GM10248 (cell line): ENCODE results near the gene ATP11A.

Experiments
- CTCF ChIA-PET: fragments of 300-600 bp; sonication (Branson Sonifier 250); formaldehyde crosslinking; extraction: SDS; loops from one replicate; lab custom pipeline; 2021; ENCODE audit warnings: antibody characterized with exemption; lab: Yijun Ruan, JAX
- POLR2A ChIA-PET: fragments of 350-650 bp; sonication (Branson Sonifier 250); formaldehyde crosslinking; extraction: SDS; loops from one replicate; lab custom pipeline; 2020; ENCODE audit warnings: antibody characterized with exemption; lab: Yijun Ruan, JAX
- DNase-seq: peaks from one replicate; pipeline ENCODE4 v3.0.0; 2012; ENCODE audit errors: extremely low spot score
- CTCF ChIP-seq: IDR thresholded peaks from 2 replicates; pipeline ENCODE4 v1.5.1; 2012; ENCODE audit warnings: mild to moderate bottlenecking, low read depth; ENCODE audit errors: extremely low read depth, missing control alignments, control extremely low read depth

ATP11A gene

GRCh38 chr13:112807653-112808376 is 118.0 kb downstream of the ATP11A start:
- no peak for TF ChIP-seq CTCF

GRCh38 chr13:112808377-112809140 is 118.7 kb downstream of the ATP11A start:
- no peak for DNase-seq
- ChIA-PET CTCF (no interaction called here), POLR2A (no interaction called here)
- no peak for TF ChIP-seq CTCF

More at GRCh38 chr13:112807653-112808376, 118.0 kb downstream of the ATP11A start:
- CTCF ChIA-PET: no interaction called here
- no peak for DNase-seq
- POLR2A ChIA-PET: no interaction called here

- ChIA-PET CTCF (no interaction called here), POLR2A (no interaction called here)
- no peak for TF ChIP-seq CTCF
- no peak for DNase-seq
These were observed 119.8 kb downstream of the ATP11A start for GRCh38 chr13:112809332-112810315.

- ChIA-PET POLR2A (no interaction called here), CTCF (no interaction called here)
- no peak for TF ChIP-seq CTCF
- DNase-seq: no peak
These were observed 120.8 kb downstream of the ATP11A start for GRCh38 chr13:112810608-112811007.

GRCh38 chr13:112812306-112813055 is 122.6 kb downstream of the ATP11A start:
- ChIA-PET CTCF (interaction anchor here (0.7 to 1.1 kb wide), 2 partner anchors 15 to 118 kb away, joined by 3 read pairs; no protein-coding TSS in a partner anchor), POLR2A (no interaction called here)
- no peak for TF ChIP-seq CTCF
- DNase-seq: no peak

- ChIA-PET CTCF (interaction anchor here (1.2 kb wide), 1 partner anchor 11 kb away, joined by 3 read pairs; no protein-coding TSS in a partner anchor), POLR2A (no interaction called here)
- DNase-seq: no peak
- TF ChIP-seq CTCF: no peak
These were observed 123.7 kb downstream of the ATP11A start for GRCh38 chr13:112813552-112813951.
